Activated T-cell treated with anti-CD3 and anti-CD28 coated beads, Interleukin-2, amount 50 U/mL, for 24 hours (primary cell): ENCODE data around the gene FER.
"Not testable (repeated sequence)": the region's sequence is repeated elsewhere in the genome, so short reads cannot be mapped to it uniquely, and the experiment has no call there.

Experiments used
- DNase-seq: peaks from one replicate; pipeline ENCODE4 v3.0.0-alpha.2; 2020
- H3K27ac Mint-ChIP-seq: 2 replicates; pipeline ENCODE4 v1.8.0; 2020; ENCODE audit warnings: mild to moderate bottlenecking, mixed read lengths
- H3K27me3 Mint-ChIP-seq: 2 replicates; pipeline ENCODE4 v1.8.0; 2020; ENCODE audit warnings: mixed read lengths
- H3K36me3 Mint-ChIP-seq: 2 replicates; pipeline ENCODE4 v1.8.0; 2020; ENCODE audit warnings: low read depth, mixed read lengths
- H3K4me1 Mint-ChIP-seq: 2 replicates; pipeline ENCODE4 v1.8.0; 2020; ENCODE audit warnings: low read depth, mixed read lengths
- H3K4me3 Mint-ChIP-seq: 2 replicates; pipeline ENCODE4 v1.8.0; 2020; ENCODE audit warnings: mild to moderate bottlenecking, moderate library complexity, mixed read lengths
- H3K9me3 Mint-ChIP-seq: 2 replicates; pipeline ENCODE4 v1.8.0; 2020; ENCODE audit warnings: mixed read lengths

FER gene

DNA sequence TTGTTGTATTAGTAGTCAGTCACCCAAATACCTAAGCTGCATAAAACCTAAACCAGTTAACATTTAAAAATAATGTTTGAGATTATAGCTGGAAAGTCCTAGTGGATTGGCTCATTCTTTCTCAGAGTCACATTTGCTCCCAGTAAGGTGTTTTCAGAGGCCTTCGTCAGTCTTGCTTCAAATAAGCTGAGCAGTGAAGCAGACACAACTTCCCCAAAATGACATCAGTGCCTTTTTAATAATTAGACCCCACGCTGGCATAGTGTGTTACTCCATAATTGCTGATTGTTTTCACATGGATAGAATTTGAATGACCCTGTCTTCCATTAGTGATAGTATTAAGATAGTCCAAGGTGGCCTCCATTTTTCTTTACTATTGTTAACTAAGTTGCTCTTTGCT is 416.3 kb downstream of the FER start:
- Mint-ChIP-seq H3K4me3 (no peak overlapping the region), H3K27me3 (no peaks in the 10 kb centered on the region), H3K27ac (no peak overlapping the region), H3K4me1 (peaks cover 9% of the 10 kb centered on the region), H3K9me3 (no peaks in the 10 kb centered on the region), H3K36me3 (peaks cover 2% of the 10 kb centered on the region)
- DNase-seq: no peak

DNA sequence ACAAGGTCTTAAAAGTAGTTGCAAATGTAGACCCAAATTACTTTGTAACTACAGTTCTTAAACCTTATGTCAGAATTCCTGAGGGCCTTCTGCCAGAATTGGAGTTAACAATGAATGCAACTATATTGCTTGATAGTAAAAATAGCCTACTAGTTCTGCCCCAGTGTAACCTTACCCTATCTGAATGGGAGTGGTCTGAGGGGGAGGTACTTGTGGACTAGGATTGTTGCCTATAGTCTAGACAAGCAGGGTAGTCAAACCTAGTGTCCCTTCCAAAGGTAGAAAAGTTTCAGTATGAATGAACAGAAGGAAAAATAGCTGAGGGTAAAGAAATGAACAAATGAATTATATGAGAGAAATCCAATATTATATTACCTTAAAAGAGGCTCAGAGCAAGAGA is 419.9 kb downstream of the FER start:
- Mint-ChIP-seq H3K27ac (no peak overlapping the region), H3K4me3 (no peak overlapping the region), H3K9me3 (peaks cover 5% of the 10 kb centered on the region), H3K36me3 (peaks cover 2% of the 10 kb centered on the region), H3K27me3 (no peaks in the 10 kb centered on the region), H3K4me1 (no peaks in the 10 kb centered on the region)
- no peak for DNase-seq

- Mint-ChIP-seq H3K9me3 (peaks cover 5% of the 10 kb centered on the region), H3K27ac (no peak overlapping the region), H3K4me1 (no peaks in the 10 kb centered on the region), H3K4me3 (no peak overlapping the region), H3K27me3 (no peaks in the 10 kb centered on the region), H3K36me3 (peaks cover 2% of the 10 kb centered on the region)
- no peak for DNase-seq
Measured at GRCh38 chr5:109168151-109168550, 420.5 kb downstream of the FER start.

GRCh38 chr5:109170629-109171350 is 423.1 kb downstream of the FER start:
- no peaks in the 10 kb centered on the region for H3K36me3 Mint-ChIP-seq
- H3K27me3 Mint-ChIP-seq: no peaks in the 10 kb centered on the region
- no peak overlapping the region for H3K4me3 Mint-ChIP-seq
- peaks cover 5% of the 10 kb centered on the region for H3K9me3 Mint-ChIP-seq
- H3K4me1 Mint-ChIP-seq: no peaks in the 10 kb centered on the region
- H3K27ac Mint-ChIP-seq: no peak overlapping the region
- DNase-seq: no peak

DNA sequence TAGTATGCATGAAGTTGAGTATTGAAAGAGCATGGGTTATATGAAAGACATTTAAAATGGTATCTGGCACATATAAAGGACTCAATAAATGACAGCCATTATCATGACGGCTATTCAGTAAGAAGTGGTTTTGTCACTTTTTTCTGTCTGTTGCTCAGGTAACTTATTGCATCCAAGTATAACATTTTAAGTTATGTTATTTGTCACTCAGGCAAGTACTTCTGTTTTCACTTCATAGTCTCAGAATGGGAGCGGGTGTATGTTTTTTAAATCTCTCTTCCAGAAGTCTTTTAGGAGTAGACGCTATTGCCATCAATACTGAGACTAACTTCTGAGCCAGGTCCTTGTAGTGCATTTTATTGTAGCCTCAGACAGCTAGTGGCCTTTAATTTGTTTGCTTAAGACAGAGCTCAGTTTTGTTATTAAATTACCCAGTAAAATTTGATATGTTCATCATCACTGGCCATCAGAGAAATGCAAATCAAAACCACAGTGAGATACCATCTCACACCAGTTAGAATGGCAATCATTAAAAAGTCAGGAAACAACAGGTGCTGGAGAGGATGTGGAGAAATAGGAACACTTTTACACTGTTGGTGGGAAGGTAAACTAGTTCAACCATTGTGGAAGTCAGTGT is 423.9 kb downstream of the FER start:
- not testable (repeated sequence) for H3K9me3 Mint-ChIP-seq, H3K4me1 Mint-ChIP-seq, H3K36me3 Mint-ChIP-seq, DNase-seq, H3K4me3 Mint-ChIP-seq, H3K27me3 Mint-ChIP-seq, H3K27ac Mint-ChIP-seq

DNA sequence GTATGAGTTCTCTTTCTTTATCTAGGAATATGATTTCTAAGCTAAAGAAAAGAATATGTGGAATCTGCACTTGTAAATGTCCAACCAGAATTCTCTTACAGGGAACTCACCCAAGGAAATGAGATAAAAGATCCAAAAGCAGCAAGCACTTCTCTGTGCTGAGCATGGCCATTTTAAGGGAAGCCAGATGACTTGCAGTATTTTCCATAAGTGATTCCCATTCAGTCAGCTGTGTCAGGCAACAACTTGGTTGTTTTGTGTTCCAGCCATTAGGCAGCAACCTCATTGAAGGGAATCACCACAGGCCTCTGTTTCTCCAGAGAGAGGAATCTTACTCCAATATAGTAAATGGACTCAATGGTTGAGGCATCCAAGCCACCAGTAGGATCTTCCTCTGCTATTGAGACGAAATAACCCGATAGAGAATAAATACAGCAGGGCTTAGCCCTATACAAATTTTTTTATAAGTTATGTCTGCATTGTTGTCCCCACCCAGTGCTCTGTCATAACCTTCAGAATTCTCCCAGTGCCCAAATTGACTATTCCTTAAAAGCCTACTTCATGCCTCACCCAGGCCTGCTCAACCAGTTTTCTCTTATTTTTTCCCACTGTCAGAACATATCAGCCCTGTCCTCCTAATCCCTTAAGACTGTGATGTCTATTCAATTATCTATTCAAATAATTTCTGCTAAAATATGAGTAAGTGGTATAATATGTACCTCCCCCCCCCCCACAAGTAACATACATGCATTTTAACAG is 425.5 kb downstream of the FER start:
- no peak overlapping the region for H3K27ac Mint-ChIP-seq

GRCh38 chr5:109177227-109177626 is 429.5 kb downstream of the FER start:
- H3K4me3 Mint-ChIP-seq: no peak overlapping the region
- no peak for DNase-seq
- H3K27me3 Mint-ChIP-seq: no peaks in the 10 kb centered on the region
- no peak overlapping the region for H3K27ac Mint-ChIP-seq
- H3K36me3 Mint-ChIP-seq: peaks cover 5% of the 10 kb centered on the region
- H3K9me3 Mint-ChIP-seq: no peaks in the 10 kb centered on the region
- H3K4me1 Mint-ChIP-seq: no peaks in the 10 kb centered on the region

More for the DNA sequence above, 425.5 kb downstream of the FER start:
- peaks cover 5% of the 10 kb centered on the region for H3K9me3 Mint-ChIP-seq
- H3K4me3 Mint-ChIP-seq: no peak overlapping the region
- no peaks in the 10 kb centered on the region for H3K4me1 Mint-ChIP-seq
- no peaks in the 10 kb centered on the region for H3K27me3 Mint-ChIP-seq
- DNase-seq: no peak
- no peaks in the 10 kb centered on the region for H3K36me3 Mint-ChIP-seq

- H3K4me1 Mint-ChIP-seq: no peaks in the 10 kb centered on the region
- no peak overlapping the region for H3K4me3 Mint-ChIP-seq
- H3K36me3 Mint-ChIP-seq: peaks cover 5% of the 10 kb centered on the region
- no peaks in the 10 kb centered on the region for H3K27me3 Mint-ChIP-seq
- no peaks in the 10 kb centered on the region for H3K9me3 Mint-ChIP-seq
- no peak for DNase-seq
- no peak overlapping the region for H3K27ac Mint-ChIP-seq
Measured at GRCh38 chr5:109177782-109178181, 430.1 kb downstream of the FER start.

DNA sequence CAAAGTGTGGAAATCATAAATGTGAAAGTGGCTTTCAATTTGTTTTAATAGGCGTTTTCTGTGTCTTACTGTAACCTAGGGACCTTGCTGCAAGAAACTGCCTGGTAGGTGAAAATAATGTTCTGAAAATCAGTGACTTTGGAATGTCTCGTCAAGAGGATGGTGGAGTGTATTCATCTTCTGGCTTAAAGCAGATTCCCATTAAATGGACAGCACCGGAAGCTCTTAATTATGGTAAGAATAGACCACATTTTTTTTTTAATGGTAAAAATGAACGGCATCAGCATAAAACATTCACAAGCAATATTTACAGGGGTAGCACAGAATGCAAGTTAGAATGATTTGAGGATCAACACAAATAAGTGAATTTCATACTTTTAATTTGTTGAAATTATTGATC is 433.0 kb downstream of the FER start:
- Mint-ChIP-seq H3K9me3 (no peaks in the 10 kb centered on the region), H3K27me3 (no peaks in the 10 kb centered on the region), H3K36me3 (peaks cover 5% of the 10 kb centered on the region), H3K27ac (no peak overlapping the region), H3K4me3 (no peak overlapping the region), H3K4me1 (no peaks in the 10 kb centered on the region)
- no peak for DNase-seq

DNA sequence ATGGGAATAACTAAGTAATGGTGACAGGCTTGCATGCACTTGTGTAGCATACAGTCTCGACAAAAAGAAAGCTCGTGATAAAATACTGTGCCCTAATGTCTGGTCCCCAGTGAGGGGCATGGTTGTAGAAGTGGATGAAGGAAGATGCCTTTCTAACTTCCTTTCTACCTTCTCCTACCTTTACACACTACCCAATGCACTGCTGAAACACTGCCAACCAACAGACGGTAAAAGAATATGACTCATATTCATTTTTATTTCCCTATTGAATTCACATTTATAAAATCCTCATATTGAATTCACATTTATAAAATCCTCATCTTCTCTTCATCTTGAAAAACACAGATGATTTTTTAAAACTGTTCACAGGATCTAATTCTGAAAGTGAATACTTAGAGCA is 439.1 kb downstream of the FER start:
- H3K27me3 Mint-ChIP-seq: no peaks in the 10 kb centered on the region
- H3K4me1 Mint-ChIP-seq: peaks cover 3% of the 10 kb centered on the region
- no peaks in the 10 kb centered on the region for H3K9me3 Mint-ChIP-seq
- H3K4me3 Mint-ChIP-seq: no peak overlapping the region
- DNase-seq: no peak
- peaks cover 17% of the 10 kb centered on the region for H3K36me3 Mint-ChIP-seq
- no peak overlapping the region for H3K27ac Mint-ChIP-seq

- Mint-ChIP-seq H3K4me3 (no peak overlapping the region), H3K27me3 (no peaks in the 10 kb centered on the region), H3K9me3 (no peaks in the 10 kb centered on the region), H3K36me3 (peaks cover 14% of the 10 kb centered on the region), H3K27ac (no peak overlapping the region), H3K4me1 (peaks cover 3% of the 10 kb centered on the region)
- no peak for DNase-seq
Measured at GRCh38 chr5:109191153-109191558, 443.5 kb downstream of the FER start.

GRCh38 chr5:109192027-109192426 is 444.3 kb downstream of the FER start:
- Mint-ChIP-seq H3K36me3 (peaks cover 9% of the 10 kb centered on the region), H3K27ac (no peak overlapping the region), H3K9me3 (no peaks in the 10 kb centered on the region), H3K27me3 (no peaks in the 10 kb centered on the region), H3K4me3 (no peak overlapping the region), H3K4me1 (peaks cover 3% of the 10 kb centered on the region)
- DNase-seq: no peak

DNA sequence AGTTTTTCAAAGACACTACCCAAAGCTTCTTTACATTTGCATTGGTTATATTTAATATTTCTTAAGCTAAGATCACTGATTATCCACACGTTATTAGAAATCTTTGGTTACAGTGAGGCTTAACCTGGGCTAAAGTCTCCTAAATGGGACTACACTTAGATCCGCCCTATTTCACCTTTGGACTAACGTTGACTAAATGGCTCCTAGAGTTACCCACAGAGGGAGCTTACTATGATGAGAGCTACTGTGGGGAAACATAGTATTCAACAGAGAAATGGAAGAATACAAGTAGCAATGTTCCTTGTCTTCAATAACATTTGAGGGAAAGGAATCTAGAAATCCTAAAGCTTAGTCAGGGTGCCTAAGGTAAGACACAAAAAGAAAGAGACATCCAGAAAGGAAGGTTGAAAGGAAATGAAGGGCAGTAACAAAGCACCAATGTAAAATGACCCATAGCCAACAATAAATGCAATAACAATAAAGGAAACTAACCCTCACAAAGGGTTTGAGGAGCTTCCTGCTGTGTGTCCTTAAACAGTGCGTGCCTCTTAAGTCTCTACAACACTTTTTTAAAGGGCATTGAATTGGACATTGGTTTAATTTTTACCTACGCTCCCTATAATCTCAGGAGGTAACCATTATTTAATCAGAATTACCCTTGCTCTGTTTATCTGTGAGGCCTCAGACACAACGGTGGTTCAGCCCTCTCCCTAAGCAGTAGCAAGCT is 445.0 kb downstream of the FER start:
- DNase-seq: no peak
- H3K27ac Mint-ChIP-seq: no peak overlapping the region
- H3K27me3 Mint-ChIP-seq: no peaks in the 10 kb centered on the region
- H3K4me1 Mint-ChIP-seq: peaks cover 3% of the 10 kb centered on the region
- peaks cover 3% of the 10 kb centered on the region for H3K36me3 Mint-ChIP-seq
- no peaks in the 10 kb centered on the region for H3K9me3 Mint-ChIP-seq
- H3K4me3 Mint-ChIP-seq: no peak overlapping the region

DNA sequence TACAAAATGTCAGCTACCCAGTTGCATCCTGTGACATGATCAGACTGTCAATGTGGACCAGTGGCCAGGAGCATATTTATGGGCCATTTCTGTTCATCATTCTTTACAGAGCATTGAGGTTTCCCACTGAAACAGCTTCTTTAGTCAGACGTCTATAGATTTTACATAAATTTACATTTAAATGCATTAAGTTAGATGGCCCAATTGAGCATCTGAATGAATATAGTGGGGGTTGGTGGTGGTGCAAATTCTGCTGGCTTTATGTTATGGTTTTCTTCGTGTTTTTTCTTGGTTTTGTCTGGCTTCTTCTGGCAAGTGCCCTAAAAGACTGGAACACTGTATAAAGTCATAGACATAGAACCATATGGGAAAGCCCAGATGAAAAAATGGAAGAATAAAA is 448.0 kb downstream of the FER start:
- Mint-ChIP-seq H3K36me3 (no peaks in the 10 kb centered on the region), H3K27ac (no peak overlapping the region), H3K9me3 (no peaks in the 10 kb centered on the region), H3K27me3 (peaks cover 10% of the 10 kb centered on the region), H3K4me3 (no peak overlapping the region), H3K4me1 (peaks cover 3% of the 10 kb centered on the region)
- no peak for DNase-seq
